ENCODE data around the gene GPRIN2. TPM values are rescaled to one million over a fixed set of nuclear protein-coding genes. Genes with fewer than 3 reads are reported as not detected.
"Not testable (repeated sequence)": the region's sequence is repeated elsewhere in the genome, so short reads cannot be mapped to it uniquely, and the experiment has no call there.

The GPRIN2 gene
- total RNA-seq, 1 experiment from 2014 or later, result 1.6 TPM

- peak; percentile 93 for DNase-seq (ENCODE audit: low read depth)
These were observed 35.5 kb downstream of the GPRIN2 start for GRCh38 chr10:46520941-46521340.

- DNase-seq (ENCODE audit: low read depth), result no peak
These were observed 36.1 kb downstream of the GPRIN2 start for GRCh38 chr10:46520381-46520780.

GRCh38 chr10:46518028-46518725 lies 38.3 kb downstream of the GPRIN2 start:
- DNase-seq (ENCODE audit: low read depth), result no peak

GRCh38 chr10:46517541-46517940 lies 38.9 kb downstream of the GPRIN2 start:
- DNase-seq (ENCODE audit: low read depth), result no peak

- peak; percentile 86 for DNase-seq (ENCODE audit: low read depth)
These were observed 39.6 kb downstream of the GPRIN2 start for GRCh38 chr10:46516660-46517416.

GRCh38 chr10:46515793-46516192 lies 40.7 kb downstream of the GPRIN2 start:
- no peak for DNase-seq (ENCODE audit: low read depth)

- no peak for DNase-seq (ENCODE audit: low read depth)
These were observed 41.1 kb downstream of the GPRIN2 start for GRCh38 chr10:46515366-46515765.

- DNase-seq (ENCODE audit: low read depth), result no peak
These were observed 41.6 kb downstream of the GPRIN2 start for GRCh38 chr10:46514899-46515298.

- DNase-seq (ENCODE audit: low read depth), result no peak
These were observed 42.0 kb downstream of the GPRIN2 start for GRCh38 chr10:46514431-46514861.

- DNase-seq (ENCODE audit: low read depth), result not testable (repeated sequence)
These were observed 43.1 kb downstream of the GPRIN2 start for GRCh38 chr10:46513333-46513732.

GRCh38 chr10:46512725-46513124 lies 43.7 kb downstream of the GPRIN2 start:
- not testable (repeated sequence) for DNase-seq (ENCODE audit: low read depth)

GRCh38 chr10:46512002-46512401 lies 44.5 kb downstream of the GPRIN2 start:
- not testable (repeated sequence) for DNase-seq (ENCODE audit: low read depth)

Other genes with a start within 250 kb of the GPRIN2 start
- gene ANXA8L1, start 180.9 kb downstream of the GPRIN2 start, total RNA-seq (2014; rRNA removed; shearing (Covaris generic)), result 0.37 and 2.9 TPM in 2 replicates
- 2.2 and 2.9 TPM in 2 replicates for gene NPY4R, start 90.7 kb downstream of the GPRIN2 start, total RNA-seq (2014; rRNA removed; shearing (Covaris generic))
- gene SYT15, start 22.5 kb upstream of the GPRIN2 start, total RNA-seq (2014; rRNA removed; shearing (Covaris generic)), result 0.02 and 0.05 TPM in 2 replicates